HG03196 (cell line): ENCODE data around the gene TM9SF2.
"Not testable (repeated sequence)": the region's sequence is repeated elsewhere in the genome, so short reads cannot be mapped to it uniquely, and the experiment has no call there.

Experiments
- ATAC-seq: cut with Tn5 transposase; IDR thresholded peaks from one replicate; pipeline ENCODE4 v1.9.1; 2021; ENCODE audit not compliant: unreplicated experiment

The TM9SF2 gene

DNA sequence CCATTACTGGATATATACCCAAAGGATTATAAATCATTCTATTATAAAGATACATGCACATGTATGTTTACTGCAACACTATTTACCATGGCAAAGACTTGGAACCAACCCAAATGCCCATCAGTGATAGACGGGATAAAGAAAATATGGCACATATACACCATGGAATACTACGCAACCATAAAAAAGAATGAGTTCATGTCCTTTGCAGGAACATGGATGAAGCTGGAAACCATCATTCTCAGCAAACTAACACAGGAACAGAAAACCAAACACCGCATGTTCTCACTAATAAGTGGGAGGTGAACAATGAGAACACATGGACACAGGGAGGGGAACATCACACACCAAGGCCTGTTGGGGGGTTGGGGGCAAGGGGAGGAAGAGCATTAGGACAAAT, 9.5 kb upstream of the TM9SF2 start:
- ATAC-seq: not testable (repeated sequence)

DNA sequence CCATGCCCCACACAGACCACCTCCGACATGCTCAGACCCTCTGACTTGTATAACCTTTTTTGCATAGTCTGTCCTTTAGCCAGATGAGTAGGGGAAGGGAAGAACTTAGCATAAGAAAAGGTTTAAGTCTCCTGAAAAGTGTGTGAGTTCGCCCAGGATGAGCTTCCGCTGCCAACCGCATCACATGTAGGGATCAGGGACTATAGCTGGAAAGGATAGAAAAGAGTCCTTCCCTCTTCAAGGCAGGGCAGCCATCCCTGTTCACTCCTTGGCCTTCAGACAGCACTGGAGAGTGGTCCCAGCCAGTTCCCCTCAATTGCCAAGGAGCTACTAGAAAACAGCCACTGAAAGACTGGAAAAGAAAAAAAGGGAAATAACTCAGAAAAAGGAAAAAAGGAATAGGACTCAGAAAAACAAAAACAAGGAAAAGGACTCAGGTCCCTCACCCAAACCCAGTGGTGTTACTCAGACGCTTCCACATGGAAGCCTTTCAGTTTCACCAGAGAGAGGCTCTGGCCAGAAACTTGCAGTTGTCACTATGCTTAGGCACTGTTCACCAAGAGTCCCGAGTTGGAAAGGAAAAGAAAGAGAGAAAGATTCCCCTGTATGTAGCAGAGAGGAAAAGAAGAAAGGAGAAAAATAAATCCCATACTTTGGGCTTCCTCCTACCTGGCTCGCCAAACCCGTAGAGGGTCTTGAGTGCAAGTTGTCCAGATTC, 5.6 kb upstream of the TM9SF2 start:
- ATAC-seq: no peak

DNA sequence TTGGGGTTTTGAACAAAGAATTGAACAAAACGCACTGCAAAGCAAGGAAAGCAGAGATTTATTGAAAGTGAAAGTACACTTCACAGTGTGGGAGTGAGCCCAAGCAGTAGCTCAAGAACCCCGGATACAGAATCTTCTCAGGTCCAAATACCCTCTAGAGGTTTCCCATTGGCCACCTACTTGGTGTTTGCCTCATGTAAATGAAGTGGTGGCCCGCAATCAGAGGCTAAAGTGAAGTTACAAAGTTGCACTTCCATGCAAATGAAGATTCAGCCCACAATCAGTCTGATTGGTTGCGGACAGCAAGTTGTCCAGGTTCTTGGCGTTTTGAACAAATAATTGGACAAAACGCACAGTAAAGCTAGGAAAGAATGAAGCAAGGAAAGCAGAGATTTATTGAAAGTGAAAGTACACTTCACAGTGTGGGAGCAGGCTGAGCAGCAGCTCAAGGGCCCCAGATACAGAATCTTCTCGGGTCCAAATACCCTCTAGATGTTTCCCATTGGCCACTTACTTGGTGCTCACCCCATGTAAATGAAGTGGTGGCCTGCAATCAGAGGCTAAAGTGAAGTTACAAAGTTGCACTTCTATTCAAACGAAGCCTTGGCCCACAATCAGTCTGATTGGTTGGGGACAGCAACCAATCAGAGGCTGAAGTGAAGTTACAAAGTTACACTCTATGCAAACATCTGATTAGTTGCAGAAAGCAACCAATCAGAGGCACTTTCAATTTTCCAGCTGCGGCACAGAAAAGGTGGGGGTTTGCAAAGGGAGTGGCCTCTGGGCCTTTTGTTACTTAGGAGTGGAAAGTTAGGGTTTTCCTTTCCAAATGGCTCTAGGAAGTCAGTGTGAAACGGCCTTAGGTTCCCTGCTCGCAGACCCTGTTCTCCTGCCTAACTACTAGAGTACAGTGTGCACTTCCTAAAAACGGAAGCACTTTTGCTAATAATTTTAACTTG, 4.8 kb upstream of the TM9SF2 start:
- ATAC-seq: peak; percentile 33

DNA sequence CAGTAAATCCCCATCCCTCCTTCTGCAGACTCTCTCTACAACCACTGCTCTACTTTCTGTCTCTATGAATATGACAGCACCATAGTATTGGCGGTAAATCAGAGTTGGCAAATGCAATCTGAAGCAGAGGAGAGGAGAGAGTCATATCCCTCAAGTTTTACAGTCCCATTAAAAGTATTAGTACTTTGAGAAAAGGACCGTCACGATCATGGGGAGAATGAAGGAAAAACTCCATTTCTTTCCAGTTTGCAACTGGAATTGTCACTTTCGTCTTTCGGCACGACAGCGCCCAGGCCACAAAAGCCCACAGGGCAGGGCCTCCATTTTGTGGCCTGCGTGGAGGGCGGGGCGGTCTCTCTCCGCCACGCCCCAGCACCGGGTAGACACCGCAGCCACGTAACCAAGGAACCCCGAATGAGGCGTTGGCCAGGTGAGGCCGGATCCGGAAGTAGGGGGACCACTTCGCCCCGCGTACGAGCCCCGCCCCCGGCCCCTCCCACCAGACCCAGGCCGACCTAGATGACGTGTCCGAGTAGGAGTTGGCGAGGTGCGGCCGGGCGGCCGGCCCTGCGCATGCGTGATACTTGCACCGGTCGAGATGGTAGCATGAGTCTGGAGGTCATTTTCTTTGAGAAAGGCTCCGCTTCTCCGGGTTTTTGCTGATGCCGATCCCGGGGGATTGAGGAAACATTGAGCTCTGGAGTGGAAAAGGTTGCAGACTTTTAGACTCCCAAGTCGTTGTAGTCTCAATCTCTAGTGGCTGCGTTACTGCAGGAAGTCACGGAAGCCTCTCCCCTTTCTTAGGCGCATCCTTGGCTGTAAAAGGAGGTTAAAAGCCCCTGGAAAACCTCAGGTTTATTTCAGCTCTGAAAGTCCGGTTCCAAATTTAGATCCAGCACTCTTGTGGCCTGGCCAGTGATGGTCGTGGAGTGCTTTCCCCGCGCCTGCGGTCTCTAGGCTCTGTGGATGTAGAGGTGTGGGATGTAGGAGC, 2.8 kb upstream of the TM9SF2 start:
- peak; percentile 42 for ATAC-seq

DNA sequence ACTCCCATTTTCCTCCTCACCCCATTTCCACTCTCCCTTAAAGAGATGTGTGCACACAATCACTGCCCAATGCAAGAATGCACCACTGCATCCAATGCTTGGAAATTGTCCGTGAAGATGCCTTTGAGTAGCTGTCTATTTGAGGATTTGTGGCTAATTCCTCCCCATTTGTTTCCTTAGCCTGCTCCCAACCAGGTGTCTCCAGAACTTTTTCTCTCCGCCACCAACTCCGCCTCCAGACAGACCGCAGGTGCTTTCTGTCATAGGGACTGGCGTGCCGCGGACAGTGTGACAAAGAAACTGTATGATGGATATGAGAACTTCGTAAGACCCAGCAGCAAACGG, 461 bp upstream of the TM9SF2 start:
- no peak for ATAC-seq

DNA sequence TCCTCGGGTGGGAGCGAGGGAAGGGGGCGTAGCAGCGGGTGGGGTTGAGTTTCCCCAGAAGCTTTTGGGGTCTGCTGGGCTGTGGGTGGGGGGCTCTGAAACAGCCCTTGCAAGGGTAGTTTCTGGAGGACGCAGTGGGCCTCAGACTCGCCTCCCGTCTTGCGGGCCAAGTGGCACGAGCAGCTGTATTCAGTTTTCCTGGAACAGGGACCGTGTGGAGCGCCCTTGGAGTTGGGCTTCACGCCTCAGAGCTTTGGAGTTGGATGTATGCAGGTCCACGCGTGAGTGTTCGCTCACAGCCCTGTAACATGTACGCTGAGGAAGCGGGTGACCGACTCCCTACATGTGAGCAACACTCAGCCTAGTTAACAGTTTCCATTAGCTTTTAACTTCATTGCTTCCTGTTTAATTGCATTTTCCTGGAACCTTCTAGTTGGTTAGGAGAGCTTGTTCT, 603 bp downstream of the TM9SF2 start:
- peak; percentile 0 for ATAC-seq

DNA sequence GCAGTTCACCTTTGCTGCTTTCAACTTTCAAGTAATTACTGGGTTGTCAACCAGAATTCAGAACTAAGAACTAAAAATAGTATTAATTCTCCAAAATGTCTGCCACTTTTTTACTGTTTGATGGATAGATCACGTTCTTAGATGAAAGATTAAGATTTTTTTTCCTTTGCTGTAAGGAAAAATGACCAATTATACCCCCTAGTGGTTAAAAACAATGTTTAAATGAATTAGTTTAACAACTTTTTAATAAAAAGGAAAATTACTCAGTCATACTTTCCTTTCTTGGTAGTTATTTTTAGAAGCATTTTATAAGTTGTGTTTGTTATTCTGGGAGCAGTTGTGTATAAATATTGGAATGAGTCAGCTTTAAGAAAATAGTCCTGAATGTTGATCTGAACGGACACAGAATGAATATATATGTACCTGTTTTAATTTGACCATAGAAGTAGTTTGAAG, 4.6 kb downstream of the TM9SF2 start:
- no peak for ATAC-seq

DNA sequence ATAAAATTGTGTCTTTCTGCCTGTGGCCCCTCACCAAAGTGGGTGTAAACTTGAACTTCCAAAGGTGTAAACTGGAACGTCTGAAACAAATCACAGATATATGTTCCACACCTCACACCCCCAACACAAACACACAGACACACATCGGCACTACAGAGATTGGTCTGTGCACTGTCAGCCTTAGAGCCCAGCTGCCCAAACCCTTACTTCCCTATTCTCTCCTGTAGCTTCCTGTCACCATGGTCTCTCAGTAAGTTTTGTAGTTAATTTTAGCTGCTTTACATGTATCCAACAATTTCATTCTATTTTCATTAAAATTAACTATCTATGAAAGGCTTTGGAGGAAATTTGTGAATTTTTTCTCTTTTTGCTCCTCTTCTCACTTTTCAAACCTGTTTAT, 5.4 kb downstream of the TM9SF2 start:
- ATAC-seq: peak; percentile 58

DNA sequence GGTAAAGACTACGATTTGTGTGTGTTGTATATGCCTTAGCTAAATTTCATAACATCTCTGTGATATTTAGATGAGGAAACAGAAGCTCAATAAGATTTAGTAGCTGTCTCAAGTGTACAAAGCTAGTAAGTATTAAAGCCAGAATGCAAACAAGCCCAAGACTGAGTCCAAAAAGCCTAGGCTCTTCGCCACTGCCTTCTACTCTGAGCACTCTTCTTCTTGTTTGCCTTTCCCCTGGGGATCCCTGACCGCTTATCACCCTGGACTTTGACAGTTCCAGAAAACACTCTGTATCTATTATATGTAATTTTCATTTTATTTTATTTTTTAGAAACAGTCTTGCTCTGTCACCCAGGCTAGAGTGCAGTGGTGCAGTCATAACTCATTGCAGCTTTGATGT, 5.8 kb downstream of the TM9SF2 start:
- no peak for ATAC-seq

DNA sequence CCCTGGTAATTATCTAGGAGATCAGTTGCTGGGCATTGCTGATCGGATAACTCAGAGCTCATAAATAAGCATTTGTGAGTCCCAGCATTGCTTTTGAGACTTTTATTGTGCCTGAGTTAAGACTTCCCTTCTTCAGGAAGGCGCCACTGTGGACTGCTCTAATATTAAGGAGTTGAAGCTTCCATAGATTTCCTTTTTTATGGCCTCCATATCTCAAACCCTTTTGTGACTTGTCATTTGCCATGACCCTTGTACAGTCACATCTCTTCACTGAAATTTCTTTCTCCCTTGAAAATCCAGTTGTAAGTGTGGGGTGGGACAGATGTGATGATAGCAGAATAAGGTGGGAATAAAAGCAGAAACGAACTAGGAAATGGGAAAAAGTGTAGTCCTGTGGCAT, 6.3 kb downstream of the TM9SF2 start:
- ATAC-seq: no peak

DNA sequence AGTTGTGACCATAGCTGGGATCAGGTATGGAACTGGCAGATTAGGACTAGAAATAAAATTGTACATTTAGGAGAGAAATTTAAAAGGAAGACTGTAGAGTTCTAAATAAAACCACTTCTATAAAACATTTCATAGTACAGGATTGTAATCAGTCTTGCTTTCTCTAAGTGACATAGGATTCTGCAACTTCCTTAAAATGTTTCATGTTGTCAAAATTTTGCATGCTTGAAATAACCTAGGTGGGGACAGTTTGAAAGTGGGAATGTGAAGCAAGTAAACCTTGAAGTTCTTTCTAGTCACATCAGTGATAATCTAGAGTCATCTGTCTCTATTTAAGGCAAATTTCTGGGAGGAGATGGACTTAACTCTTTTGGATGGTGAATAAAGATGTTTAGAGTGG, 6.7 kb downstream of the TM9SF2 start:
- no peak for ATAC-seq

DNA sequence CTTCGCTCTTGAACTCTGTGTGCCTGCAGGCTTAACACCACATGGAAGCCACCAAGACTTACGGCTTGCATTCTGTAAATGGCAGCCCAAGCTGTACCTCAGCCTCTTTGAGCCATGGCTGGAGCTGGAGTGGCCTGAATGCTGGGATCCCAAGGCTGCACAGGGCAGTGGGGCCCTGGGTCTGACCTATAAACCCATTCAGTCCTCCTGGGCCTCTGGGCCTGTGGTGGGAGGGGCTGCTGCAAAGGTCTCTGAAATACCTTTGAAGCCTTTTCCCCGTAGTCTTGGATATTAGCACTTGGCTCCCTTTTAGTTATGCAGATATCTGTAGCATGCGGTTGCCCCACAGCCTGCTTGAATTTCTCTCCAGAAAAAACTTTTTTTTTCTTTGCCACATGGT, 8.2 kb downstream of the TM9SF2 start:
- no peak for ATAC-seq

DNA sequence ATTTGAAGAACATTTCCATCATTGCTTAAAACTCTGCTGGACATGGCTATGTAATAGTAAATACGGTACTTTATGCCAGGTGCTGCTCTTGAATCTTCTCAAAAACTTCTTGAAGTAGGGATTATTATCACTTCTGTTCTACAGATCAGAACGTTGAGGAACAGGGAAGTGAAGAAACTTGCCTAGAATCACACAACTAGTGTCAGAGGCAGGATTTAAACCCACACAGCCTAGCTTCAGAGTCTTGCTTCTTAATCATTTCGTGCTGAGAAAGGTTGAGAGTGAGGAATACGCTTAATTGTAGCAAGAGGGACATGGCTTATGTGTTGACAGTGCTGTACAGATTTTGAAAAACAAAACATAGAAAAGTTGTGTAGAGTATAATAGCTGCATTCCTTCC, 13.5 kb downstream of the TM9SF2 start:
- ATAC-seq: no peak

DNA sequence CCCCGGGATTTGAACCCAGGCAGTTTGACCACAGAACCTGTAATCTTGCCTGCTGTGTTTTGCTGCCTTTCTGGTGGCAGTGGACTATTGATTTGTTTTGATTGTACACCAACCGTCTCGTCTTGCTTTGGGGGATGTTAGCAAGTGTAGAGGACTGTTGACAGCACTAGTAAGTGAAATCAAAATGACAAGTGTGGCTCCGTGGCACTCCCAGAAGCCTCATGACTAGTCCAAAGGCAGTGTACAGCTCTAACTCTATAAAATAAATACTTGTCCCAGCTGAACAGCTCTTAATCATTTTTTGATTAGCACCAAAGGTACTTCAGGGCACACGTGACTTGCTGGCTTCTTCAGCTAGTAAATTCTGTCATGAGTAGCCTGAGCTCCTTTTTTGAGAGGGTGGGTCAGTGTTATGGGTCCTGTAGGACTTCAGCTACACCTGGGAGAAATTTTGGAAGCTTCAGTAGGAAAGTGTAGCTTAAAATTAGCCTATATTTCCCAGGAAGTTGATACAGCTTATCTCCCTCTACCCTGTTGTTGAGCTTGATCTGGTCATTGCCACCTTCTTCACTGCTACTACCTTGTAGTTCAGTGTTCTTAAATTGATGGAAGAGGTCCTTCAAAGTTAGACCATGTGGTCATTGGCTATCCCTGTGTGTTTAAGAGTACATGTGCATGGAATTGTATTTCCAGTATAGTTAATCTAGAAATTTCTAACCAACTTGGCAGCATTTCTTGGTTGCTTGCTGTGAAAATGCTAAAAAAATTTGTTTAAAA, 15.1 kb downstream of the TM9SF2 start:
- ATAC-seq: no peak

DNA sequence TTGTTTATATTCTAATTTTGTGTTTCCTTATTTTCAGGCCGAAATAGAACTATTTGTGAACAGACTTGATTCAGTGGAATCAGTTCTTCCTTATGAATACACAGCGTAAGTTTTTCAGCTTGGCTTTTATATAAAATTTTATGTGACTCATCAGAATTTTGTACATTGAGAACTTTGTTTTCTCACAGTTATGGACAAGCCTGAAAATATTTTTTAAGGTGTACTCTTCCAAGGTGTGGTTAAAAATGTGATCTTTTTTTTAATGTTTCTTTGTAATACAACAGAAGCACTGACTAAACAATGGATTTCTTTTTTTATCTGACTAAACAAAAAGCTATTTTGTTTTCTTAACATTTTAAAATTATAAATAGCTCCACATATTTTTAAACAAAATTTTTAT, 16.3 kb downstream of the TM9SF2 start:
- no peak for ATAC-seq

DNA sequence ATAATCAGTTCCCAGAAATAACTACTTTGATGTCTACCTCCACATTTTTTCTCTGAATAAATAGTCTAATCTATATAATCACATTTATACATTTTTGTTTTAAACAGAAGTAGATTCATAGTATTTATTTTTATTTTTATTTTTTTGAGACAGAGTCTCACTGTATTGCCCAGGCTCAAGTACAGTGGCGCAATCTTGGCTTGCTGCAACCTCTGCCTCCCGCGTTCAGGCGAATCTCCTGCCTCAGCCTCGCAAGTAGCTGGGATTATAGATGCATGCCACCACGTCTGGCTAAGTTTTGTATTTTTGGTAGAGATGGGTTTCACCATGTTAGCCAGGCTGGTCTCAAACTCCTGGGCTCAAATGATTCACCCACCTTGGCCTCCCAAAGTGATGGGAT, 16.7 kb downstream of the TM9SF2 start:
- no peak for ATAC-seq

DNA sequence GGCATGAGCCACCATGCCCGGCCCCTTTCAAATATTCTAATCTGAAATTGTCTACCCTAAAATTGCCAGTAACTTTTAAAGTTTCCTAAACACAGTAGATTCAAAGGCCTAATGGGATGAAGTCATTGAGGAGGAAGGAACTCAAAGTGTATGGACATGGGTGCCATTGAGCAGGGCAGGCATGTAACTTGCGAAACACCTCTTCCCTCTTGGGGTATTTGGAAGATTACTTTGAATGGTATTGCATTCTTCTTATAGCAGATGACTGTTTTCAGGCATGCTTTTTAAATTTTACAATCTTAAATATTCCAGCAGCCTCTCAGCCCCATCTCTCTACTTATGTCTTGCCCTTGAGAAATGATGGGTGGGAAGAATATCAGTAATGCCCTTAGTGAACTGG, 21.0 kb downstream of the TM9SF2 start:
- ATAC-seq: no peak

DNA sequence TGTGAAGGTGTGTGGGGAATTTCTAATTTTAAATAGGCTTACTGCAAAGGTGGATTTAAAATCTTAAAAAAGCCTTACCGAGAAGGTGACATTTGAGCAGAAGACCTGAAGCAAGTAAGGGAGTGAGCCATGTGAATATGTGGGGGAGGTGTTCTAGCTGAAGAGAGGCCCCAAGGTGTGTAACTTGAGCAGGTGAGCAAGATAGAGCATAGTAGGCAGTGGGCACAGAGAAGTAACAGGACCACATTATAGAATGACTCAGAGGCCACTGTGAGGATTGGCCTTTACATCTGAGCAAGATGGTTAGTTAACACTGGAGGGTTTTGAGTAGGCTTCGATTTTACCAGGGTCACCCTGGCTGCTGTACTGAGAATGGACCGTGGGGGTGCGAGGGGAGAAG, 22.6 kb downstream of the TM9SF2 start:
- no peak for ATAC-seq

DNA sequence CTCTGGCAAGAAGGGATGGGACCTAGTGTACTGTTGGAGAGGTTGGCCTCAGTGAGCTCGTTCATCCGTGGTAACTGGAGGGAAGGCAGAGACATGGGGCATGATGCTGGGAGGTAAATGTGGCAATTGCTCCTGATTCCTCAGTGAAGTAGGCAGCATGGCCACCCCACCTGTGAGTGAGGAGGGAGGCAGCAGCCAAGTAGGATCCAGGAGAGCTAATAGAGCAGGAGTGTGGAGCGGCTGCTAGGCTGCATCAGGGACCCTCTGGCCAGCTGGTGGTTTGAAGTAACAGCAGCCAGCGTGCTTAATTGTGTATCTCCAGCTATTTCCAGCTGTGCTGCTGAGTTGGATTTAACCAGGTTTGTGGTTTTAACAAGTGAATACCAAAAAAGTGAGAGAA, 24.7 kb downstream of the TM9SF2 start:
- ATAC-seq: no peak

DNA sequence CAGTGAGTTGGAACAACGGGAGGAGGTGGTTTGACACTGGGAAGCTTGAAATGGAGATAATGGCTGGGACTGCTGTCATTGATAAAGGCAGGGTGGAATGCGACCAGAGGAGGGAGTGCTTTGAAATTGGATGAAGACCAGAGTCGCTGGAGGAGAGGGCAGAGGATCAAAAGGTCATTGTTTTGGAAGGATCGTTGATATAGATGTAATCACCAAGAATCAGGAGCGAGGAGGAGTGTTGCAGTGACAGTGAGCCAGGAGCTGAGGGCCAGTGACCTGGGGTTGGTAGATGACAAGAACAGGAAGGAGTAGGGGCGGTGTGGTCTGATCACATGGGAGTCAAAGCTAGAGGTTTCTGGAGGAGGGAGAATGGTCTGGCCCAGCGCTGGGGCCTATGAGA, 25.3 kb downstream of the TM9SF2 start:
- no peak for ATAC-seq
